HepG2 (cell line): ENCODE results near the gene NEK5. TPM values are rescaled to one million over a fixed set of nuclear protein-coding genes. Genes with fewer than 3 reads are reported as not detected.

Experiments
- BRF2 ChIP-seq: sonication (generic); formaldehyde crosslinking; IDR thresholded peaks from 2 replicates; pipeline ENCODE4 v1.8.1; 2022; ENCODE audit warnings: mild to moderate bottlenecking, missing genetic modification reagents
- DPF2 ChIP-seq: sonication (generic); formaldehyde crosslinking; IDR thresholded peaks from 2 replicates; pipeline ENCODE4 v1.4.0; 2020; ENCODE audit warnings: mild to moderate bottlenecking, low read depth, missing genetic modification reagents, borderline replicate concordance
- EEA1 ChIP-seq: sonication (generic); formaldehyde crosslinking; IDR thresholded peaks from 2 replicates; pipeline ENCODE4 v1.5.1; 2020; ENCODE audit warnings: mild to moderate bottlenecking, missing genetic modification reagents, borderline replicate concordance
- FOXA1 ChIP-seq, 2 experiments: fragments of 450-650 bp in 1 of 2; sonication (generic) in 1 of 2; formaldehyde crosslinking in 1 of 2; IDR thresholded peaks; 2 replicates each; pipeline versions ENCODE4 v1.4.0 to v1.6.1; 2016 to 2020; ENCODE audit warnings: missing genetic modification reagents in 1 of 2
- KLF12 ChIP-seq: sonication (generic); formaldehyde crosslinking; IDR thresholded peaks from 2 replicates; pipeline ENCODE4 v1.4.0; 2020; ENCODE audit warnings: missing genetic modification reagents, borderline replicate concordance
- KLF16 ChIP-seq, 2 experiments: sonication (generic) in 1 of 2; formaldehyde crosslinking in 1 of 2; IDR thresholded peaks; 2 replicates each; pipeline versions ENCODE4 v1.6.1 to v1.8.0; 2016 to 2023; ENCODE audit warnings: missing genetic modification reagents in 2 of 2, missing compliant biosample characterization in 1 of 2
- NONO ChIP-seq, 2 experiments: fragments of 450-650 bp in 1 of 2; sonication (generic) in 1 of 2; formaldehyde crosslinking in 1 of 2; IDR thresholded peaks in 1 of 2; conservative IDR thresholded peaks in 1 of 2; 2 replicates each; pipeline versions ENCODE4 v1.6.1 to v1.8.0; 2017 to 2022; ENCODE audit warnings: mild to moderate bottlenecking in 1 of 2, missing genetic modification reagents in 1 of 2, moderate library complexity in 1 of 2
- RBFOX2 ChIP-seq: fragments of 200-400 bp; formaldehyde crosslinking; IDR thresholded peaks from 2 replicates; pipeline ENCODE4 v1.6.1; 2017; ENCODE audit warnings: low read depth, mild to moderate bottlenecking, low read length
- SKI ChIP-seq: fragments of 450-650 bp; IDR thresholded peaks from one replicate; pipeline ENCODE4 v1.6.1; 2018; ENCODE audit warnings: mild to moderate bottlenecking; ENCODE audit not compliant: partially characterized antibody
- U2AF1 ChIP-seq: fragments of 200-400 bp; formaldehyde crosslinking; optimal IDR thresholded peaks from 2 replicates; pipeline ENCODE3; 2017; ENCODE audit warnings: mild to moderate bottlenecking, low read depth, low read length
- XBP1 ChIP-seq: sonication (generic); formaldehyde crosslinking; IDR thresholded peaks from 2 replicates; pipeline ENCODE4 v1.5.0; 2020; ENCODE audit warnings: missing genetic modification reagents
- ZBTB42 ChIP-seq: sonication (generic); formaldehyde crosslinking; IDR thresholded peaks from 2 replicates; pipeline ENCODE4 v1.5.0; 2020; ENCODE audit warnings: mild to moderate bottlenecking, missing genetic modification reagents
- ZFP1 ChIP-seq: IDR thresholded peaks from 2 replicates; pipeline ENCODE4 v1.6.1; 2016
- ZNF317 ChIP-seq: sonication (generic); formaldehyde crosslinking; IDR thresholded peaks from 2 replicates; pipeline ENCODE4 v1.5.0; 2020; ENCODE audit warnings: mild to moderate bottlenecking, missing genetic modification reagents
- ZNF788 ChIP-seq: sonication (generic); formaldehyde crosslinking; IDR thresholded peaks from 2 replicates; pipeline ENCODE4 v1.5.0; 2020; ENCODE audit warnings: mild to moderate bottlenecking, missing genetic modification reagents, borderline replicate concordance
- ZSCAN31 ChIP-seq: sonication (generic); formaldehyde crosslinking; IDR thresholded peaks from 2 replicates; pipeline ENCODE4 v1.5.0; 2020; ENCODE audit warnings: low read depth, mild to moderate bottlenecking, missing genetic modification reagents
- polyA plus RNA-seq, 8 experiments: library from polyadenylated mRNA; depleted of rRNA in 3 of 8; stranded (reverse) in 7 of 8; unstranded in 1 of 8; fragments of >200 nt; fragmentation: Illumina TruSeq in 4 of 8; extraction: Trizol in 4 of 8; gene quantifications; 2 replicates each; pipeline versions ENCODE4 v1.2.1 to v1.2.3, GENCODE V29; 2011 to 2016; ENCODE audit warnings: low read depth in 4 of 8, missing spikeins in 1 of 8, mixed read lengths in 1 of 8; ENCODE audit not compliant: insufficient read depth in 1 of 8
- total RNA-seq, 5 experiments: library from RNA; depleted of rRNA; stranded (reverse); fragments of >200 nt; fragmentation: Illumina TruSeq; extraction: Trizol; gene quantifications; 2 replicates each; pipeline ENCODE4 v1.2.3, GENCODE V29; 2016; ENCODE audit warnings: low read depth in 1 of 5
- TF ChIP-seq, protein P1 (sequence below): IDR thresholded peaks from 2 replicates; pipeline ENCODE4 v1.6.1; 2012; ENCODE audit warnings: low read length, improper control_type of control experiment
- TF ChIP-seq, protein P2 (sequence below): sonication (generic); formaldehyde crosslinking; IDR thresholded peaks from 2 replicates; pipeline ENCODE4; 2020; ENCODE audit warnings: missing genetic modification reagents, mild to moderate bottlenecking, borderline replicate concordance
- TF ChIP-seq, protein P3 (sequence below): sonication (generic); formaldehyde crosslinking; IDR thresholded peaks from 2 replicates; pipeline ENCODE4 v1.8.0; 2022; ENCODE audit warnings: mild to moderate bottlenecking, missing genetic modification reagents

The NEK5 gene
- total and polyA plus RNA-seq, 2 of the 13 experiments (the other 11 are each of a cell fraction or from before 2014, with no cell fraction given), result 0.12 to 0.22 TPM

DNA sequence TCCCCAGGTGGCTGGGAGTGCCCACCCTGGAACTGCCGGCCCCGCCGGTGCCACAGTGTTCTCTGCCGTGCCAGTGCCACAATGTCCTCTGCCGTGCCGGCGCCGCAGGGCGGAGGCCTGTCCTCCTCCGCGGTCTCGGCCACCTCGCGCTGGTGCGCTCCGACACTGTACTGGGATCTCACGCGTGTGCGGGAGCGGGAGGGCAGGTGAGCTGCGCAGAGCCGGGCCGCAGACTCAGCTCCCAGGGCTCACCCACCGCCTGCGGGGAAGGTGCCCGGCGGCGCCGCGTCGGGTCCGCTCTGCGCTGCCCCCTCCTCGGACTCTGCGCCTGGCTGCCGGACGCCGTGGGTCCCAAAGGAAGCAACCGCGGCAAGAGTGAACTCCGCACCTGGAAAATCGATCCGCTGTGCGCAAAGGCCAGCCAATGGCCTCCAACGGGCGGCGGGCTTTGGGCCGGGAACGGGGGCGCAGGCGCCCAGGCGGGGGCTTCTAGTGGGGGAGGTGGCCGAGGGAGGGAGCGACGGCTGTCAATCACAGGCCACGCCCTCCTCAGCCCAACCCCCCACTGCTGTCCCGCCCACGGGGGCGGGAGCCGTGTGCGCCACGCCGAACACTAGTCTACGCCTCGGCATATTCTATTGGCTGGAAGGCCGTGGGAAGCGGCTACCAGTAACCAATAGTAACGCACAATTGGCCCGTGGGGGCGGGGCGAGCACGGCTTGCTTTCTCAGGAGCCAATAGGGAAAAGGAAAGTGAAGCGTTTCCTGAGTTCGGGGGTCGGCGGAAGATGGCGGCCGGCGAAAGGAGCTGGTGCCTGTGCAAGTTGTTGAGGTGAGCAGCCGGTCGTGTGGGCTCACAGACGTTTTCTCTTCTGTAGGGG is 117.0 kb downstream of the NEK5 start, which contains the start of gene ALG11 (continued):
- TF ChIP-seq, protein P1, sequence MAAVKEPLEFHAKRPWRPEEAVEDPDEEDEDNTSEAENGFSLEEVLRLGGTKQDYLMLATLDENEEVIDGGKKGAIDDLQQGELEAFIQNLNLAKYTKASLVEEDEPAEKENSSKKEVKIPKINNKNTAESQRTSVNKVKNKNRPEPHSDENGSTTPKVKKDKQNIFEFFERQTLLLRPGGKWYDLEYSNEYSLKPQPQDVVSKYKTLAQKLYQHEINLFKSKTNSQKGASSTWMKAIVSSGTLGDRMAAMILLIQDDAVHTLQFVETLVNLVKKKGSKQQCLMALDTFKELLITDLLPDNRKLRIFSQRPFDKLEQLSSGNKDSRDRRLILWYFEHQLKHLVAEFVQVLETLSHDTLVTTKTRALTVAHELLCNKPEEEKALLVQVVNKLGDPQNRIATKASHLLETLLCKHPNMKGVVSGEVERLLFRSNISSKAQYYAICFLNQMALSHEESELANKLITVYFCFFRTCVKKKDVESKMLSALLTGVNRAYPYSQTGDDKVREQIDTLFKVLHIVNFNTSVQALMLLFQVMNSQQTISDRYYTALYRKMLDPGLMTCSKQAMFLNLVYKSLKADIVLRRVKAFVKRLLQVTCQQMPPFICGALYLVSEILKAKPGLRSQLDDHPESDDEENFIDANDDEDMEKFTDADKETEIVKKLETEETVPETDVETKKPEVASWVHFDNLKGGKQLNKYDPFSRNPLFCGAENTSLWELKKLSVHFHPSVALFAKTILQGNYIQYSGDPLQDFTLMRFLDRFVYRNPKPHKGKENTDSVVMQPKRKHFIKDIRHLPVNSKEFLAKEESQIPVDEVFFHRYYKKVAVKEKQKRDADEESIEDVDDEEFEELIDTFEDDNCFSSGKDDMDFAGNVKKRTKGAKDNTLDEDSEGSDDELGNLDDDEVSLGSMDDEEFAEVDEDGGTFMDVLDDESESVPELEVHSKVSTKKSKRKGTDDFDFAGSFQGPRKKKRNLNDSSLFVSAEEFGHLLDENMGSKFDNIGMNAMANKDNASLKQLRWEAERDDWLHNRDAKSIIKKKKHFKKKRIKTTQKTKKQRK, result no peak
- TF ChIP-seq RBFOX2 (peak; percentile 99), EEA1 (CRISPR knock-in tag) (peak; percentile 59; the same call in 1 of the 2 replicates), ZFP1 (CRISPR knock-in tag) (no peak), U2AF1 (no peak), KLF16 (CRISPR knock-in tag; IDR thresholded peaks at IDR 0.05) (peak in 1 of 2 experiments; percentile 87; a peak in 2 of 4 replicates), NONO (IDR thresholded peaks at IDR 0.05) (no peak), NONO (CRISPR knock-in tag; conservative IDR thresholded peaks at IDR 0.05) (peak; percentile 97; the same call in 1 of the 2 replicates), KLF12 (CRISPR knock-in tag) (no peak), SKI (peak; percentile 86), XBP1 (CRISPR knock-in tag) (no peak), ZNF317 (CRISPR knock-in tag) (peak; percentile 32; the same call in 1 of the 2 replicates), ZNF788 (CRISPR knock-in tag) (peak; percentile 92; the same call in 1 of the 2 replicates), ZSCAN31 (CRISPR knock-in tag) (peak; percentile 96), ZBTB42 (CRISPR knock-in tag) (peak; percentile 84; the same call in 1 of the 2 replicates), DPF2 (peak; percentile 89), FOXA1 (IDR thresholded peaks at IDR 0.05) (no peak), FOXA1 (CRISPR knock-in tag; IDR thresholded peaks at IDR 0.05) (no peak), BRF2 (CRISPR knock-in tag) (peak; percentile 21; the same call in 1 of the 2 replicates)
- TF ChIP-seq, protein P2, sequence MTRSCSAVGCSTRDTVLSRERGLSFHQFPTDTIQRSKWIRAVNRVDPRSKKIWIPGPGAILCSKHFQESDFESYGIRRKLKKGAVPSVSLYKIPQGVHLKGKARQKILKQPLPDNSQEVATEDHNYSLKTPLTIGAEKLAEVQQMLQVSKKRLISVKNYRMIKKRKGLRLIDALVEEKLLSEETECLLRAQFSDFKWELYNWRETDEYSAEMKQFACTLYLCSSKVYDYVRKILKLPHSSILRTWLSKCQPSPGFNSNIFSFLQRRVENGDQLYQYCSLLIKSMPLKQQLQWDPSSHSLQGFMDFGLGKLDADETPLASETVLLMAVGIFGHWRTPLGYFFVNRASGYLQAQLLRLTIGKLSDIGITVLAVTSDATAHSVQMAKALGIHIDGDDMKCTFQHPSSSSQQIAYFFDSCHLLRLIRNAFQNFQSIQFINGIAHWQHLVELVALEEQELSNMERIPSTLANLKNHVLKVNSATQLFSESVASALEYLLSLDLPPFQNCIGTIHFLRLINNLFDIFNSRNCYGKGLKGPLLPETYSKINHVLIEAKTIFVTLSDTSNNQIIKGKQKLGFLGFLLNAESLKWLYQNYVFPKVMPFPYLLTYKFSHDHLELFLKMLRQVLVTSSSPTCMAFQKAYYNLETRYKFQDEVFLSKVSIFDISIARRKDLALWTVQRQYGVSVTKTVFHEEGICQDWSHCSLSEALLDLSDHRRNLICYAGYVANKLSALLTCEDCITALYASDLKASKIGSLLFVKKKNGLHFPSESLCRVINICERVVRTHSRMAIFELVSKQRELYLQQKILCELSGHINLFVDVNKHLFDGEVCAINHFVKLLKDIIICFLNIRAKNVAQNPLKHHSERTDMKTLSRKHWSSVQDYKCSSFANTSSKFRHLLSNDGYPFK (CRISPR knock-in tag), result peak; percentile 86
- TF ChIP-seq, protein P3, sequence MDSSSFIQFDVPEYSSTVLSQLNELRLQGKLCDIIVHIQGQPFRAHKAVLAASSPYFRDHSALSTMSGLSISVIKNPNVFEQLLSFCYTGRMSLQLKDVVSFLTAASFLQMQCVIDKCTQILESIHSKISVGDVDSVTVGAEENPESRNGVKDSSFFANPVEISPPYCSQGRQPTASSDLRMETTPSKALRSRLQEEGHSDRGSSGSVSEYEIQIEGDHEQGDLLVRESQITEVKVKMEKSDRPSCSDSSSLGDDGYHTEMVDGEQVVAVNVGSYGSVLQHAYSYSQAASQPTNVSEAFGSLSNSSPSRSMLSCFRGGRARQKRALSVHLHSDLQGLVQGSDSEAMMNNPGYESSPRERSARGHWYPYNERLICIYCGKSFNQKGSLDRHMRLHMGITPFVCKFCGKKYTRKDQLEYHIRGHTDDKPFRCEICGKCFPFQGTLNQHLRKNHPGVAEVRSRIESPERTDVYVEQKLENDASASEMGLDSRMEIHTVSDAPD (CRISPR knock-in tag), result no peak; the same call in 1 of the 2 replicates
